NCI-H2196 treated with DMSO at 0.1 percent for 48 hours (cell line): ENCODE data around the gene VPS35L.

Experiments used
- DNase-seq: peaks from one replicate; lab custom pipeline; 2025; ENCODE audit not compliant: unreplicated experiment; lab: John Stamatoyannopoulos, UW

The VPS35L gene

DNA sequence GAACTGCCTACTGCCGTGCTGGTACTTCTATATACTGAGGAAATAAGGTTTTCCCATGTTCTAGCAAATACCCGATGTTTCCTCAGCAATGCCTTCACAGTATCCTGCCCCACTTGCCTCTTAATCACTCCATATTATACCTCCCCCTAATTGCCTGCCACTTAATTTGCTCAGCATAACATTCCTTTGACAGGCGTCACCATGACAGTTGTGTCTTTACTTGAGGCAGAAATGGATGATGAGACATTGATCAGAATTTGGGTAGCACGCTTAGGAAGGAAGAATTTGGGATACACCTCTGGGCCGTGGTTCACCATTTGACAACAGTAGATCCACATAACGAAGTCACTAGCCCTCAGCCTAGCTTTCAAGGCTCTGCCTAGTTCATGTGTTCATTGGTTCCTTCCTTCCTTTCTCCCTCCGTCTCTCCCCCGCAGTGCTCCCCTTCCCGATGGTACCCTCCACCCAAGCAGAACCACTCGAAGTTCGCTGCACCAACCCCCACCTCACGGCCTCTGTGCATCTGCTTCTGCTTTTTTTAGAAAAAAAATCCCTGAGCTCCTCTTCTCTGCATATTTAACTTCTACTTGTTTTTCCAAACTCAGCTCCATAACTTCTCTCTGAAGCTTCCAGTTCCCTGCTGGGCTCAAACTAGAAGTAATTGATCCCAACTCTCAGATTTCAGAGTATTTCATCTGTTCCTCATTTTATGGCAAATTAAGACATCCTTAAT lies 182.0 kb downstream of the VPS35L start:
- no peak for DNase-seq

DNA sequence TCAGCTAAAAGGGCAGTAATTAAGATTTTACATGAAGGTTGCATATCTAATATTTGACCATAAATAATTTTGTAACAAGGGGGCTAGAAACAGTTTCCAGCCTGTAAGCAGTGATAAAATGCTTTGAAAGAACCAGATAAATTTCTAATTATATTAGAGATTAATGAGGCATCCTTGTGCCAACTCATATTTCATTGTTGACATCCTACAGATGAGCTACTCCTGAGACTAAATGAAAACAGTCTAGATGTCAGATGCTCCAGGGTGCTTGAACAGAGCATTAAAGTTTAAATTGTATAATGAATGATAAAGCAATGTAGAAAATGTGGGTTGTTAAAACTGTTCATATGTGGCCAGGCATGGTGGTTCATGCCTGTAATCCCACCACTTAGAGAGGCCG lies 185.9 kb downstream of the VPS35L start:
- DNase-seq = no peak

DNA sequence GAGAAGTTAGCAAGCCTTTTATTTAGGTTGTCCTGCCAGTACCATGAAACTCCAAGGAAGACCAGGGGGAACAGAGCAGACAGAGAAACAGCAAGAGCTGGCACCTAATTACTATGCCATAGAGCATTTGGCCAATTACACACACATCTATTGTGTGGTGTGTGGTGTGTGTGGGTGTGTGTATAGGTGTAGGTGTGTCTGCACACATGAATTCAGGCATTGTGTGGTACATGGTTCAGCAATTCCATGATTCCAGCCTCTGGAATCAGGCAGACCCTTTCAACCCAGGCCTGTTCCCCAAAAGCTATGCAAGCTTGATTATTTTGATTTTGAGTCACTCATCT lies 188.3 kb downstream of the VPS35L start:
- DNase-seq = no peak

DNA sequence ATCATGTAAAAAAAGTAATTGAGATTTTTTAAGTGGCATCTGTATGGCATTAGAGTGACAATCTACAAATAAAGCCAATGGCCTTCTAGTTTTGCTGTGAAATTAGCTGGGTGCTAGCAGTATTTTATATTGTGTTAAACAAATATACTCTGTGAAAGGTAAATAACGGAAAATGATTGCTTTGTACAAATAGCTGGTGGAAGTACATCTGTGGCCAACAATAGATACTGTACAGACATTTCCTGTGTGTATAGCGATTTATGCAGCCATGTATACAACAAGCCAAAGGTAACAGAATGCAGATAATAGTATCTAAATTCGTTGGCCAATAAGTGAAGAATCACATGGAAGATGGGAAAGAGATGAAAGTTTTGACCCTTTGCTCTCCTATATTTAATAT lies 189.2 kb downstream of the VPS35L start:
- DNase-seq = no peak

DNA sequence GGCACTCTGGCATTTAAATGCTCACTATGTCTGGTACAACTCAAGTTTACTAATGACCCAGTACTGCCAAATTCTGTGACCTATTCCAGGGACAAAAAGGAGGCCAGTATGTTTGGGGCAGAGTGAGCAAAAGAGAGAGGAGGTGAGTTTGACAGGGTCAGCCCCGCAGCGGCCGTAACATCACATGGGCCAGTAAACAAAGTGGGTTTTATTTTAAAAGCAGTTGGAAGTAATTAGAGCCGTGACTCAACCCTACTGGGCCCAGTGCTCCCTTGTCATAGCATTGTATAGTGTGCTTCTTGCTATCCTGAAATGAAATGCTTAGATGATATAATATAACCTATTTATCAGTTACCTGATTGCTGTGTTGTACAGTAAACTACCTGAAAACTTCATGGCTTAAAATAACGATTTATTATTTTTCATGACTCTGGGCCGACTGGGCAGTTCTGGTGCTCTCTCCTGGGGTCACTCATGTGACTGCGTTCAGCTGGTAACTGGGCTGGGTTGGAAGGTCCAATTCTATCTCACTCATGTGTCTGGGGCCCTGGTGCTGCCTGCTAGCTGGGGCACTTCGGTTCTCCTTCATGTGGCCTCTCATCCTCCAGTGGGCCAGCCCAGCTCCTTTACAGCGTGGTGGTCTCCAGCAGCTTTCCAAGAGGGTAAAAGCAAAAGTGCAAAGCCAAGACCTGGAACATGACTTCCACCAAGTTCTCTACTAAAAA lies 189.9 kb downstream of the VPS35L start:
- no peak for DNase-seq

DNA sequence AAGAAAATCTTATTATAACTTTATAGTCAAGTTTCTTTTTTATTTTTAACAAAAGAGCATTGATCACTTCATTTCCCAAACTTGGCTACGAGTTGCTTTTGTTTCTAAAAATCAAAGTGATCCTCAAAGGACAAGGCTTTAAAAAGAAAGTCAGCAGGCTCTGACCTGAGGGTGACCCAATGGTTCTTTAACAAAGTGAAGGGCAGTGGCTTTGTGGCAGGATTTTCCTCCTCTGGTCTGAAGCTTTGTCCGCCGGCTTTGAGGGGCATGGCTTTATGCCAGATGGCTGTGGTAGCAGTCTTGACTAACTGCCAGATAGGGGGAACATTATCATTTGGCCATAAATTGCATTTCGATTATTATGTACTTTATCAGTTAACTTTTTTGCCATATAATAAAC lies 191.1 kb downstream of the VPS35L start:
- DNase-seq = no peak

DNA sequence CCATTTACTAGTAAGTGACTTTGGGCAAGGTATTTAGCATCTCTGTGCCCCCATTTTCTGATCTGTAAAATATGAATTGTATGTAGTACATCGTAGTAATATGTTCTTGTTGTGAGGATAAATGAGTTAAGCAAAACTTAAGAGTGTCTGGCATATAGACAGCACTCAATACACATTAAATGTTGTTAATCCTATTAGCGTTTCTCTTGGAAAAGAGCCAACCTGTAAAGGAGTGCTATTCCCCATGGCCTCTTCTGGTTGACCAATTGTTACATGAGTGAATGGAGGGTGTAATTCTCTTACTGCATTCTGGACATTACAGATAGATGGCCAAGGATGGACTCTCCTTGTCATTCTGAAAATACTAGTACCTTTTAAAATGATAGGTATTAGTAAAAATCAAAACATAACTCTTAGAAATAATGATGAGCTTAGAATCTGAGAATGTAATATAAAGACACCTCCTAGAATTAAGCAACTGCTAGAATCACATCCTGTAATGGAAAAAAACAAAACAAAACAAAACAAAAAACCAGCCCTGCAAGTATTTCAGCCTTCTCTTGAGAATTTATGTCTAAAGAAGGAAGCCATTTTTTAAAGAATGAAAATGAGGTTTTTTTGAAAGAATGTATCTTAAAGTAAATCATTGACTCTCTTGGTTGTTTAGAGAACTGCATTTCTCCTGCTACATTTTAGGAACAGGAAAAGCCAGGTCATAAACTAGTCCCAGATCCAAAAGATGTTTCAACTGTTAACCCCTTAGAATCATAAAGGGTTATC lies 193.1 kb downstream of the VPS35L start:
- no peak for DNase-seq

DNA sequence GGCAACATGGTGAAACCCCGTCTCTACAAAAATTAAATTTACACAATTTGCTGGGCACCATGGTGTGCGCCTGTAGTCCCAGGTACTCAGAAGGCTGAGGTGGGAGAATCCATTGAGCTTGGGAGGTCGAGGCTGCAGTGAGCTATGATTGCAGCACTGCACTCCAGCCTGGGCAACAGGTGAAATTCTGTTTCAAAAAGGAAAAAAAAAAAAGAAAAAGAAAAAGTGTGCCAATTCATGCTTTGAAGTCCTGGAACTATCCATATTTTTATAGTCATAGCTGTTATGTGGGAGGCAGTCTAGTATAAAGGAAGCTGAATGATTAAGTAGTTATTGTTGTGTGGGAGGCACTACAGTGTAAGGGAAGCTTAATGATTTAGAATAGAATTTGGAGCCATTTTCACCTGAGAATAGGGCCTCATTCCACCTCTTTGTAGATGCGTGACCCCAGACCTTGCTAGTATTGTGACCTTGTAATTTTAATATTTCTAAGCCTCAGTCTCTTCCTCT lies 194.1 kb downstream of the VPS35L start:
- no peak for DNase-seq
